22Rv1 (cell line): Measurements from ENCODE around the gene HOXD9.

Experiments used
- ZFX ChIP-seq: fragments of 450-650 bp; IDR thresholded peaks from 2 replicates; pipeline ENCODE4 v1.6.1; 2017; ENCODE audit warnings: antibody characterized with exemption, borderline replicate concordance
- TF ChIP-seq, protein P1 (sequence below): fragments of 450-650 bp; IDR thresholded peaks from 2 replicates; pipeline ENCODE4 v1.5.1; 2017; ENCODE audit warnings: mild to moderate bottlenecking

- TF ChIP-seq, protein P1, sequence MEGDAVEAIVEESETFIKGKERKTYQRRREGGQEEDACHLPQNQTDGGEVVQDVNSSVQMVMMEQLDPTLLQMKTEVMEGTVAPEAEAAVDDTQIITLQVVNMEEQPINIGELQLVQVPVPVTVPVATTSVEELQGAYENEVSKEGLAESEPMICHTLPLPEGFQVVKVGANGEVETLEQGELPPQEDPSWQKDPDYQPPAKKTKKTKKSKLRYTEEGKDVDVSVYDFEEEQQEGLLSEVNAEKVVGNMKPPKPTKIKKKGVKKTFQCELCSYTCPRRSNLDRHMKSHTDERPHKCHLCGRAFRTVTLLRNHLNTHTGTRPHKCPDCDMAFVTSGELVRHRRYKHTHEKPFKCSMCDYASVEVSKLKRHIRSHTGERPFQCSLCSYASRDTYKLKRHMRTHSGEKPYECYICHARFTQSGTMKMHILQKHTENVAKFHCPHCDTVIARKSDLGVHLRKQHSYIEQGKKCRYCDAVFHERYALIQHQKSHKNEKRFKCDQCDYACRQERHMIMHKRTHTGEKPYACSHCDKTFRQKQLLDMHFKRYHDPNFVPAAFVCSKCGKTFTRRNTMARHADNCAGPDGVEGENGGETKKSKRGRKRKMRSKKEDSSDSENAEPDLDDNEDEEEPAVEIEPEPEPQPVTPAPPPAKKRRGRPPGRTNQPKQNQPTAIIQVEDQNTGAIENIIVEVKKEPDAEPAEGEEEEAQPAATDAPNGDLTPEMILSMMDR = no peak
- no peak for TF ChIP-seq ZFX
Measured at GRCh38 chr2:176148751-176149421, 26.4 kb downstream of the HOXD9 start.
